ENCODE measurements around the gene MRPL49. TPM values are rescaled to one million over a fixed set of nuclear protein-coding genes. Genes with fewer than 3 reads are reported as not detected.

Gene MRPL49
- 23.5 TPM for polyA plus RNA-seq (ENCODE audit: insufficient read length)

DNA sequence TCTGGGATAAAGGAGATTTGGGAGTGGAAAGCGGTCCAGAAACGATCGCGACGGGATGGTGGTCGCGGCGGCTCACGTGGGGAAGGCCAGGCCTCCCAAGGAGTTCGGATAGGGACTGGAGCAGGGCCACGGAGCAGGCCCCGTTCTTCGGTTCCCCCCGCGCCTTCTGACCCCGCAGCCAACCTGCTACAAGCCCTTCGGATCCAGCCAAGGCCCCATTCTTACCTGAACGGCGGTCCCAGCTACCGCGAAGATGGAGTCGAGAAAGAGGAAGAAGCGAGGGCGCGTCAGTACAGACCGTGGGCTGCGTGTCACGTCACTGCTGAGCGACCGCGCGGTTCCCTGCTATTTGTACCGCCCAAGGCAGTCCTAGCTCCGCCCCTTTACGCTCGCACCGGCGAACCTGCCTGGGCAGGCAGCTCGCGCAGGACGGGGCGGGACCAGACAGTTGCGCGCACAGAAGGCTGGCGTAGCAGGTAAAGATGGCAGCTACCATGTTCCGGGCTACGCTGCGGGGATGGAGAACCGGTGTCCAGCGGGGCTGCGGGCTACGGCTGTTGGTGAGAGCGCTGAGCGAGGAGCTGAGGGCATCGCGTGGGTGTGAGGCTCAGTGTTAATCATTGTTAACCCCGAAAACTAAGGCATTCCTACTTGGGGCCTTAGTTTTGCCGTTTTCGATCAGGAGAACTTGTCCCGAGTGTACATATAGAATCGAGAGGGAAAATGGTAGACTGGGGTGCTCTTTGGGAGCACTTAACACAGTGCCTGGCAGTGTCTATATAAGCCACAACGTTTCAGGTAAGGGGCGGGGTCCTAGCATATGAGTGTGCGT lies at the start of gene MRPL49, which contains the start of gene FAU:
TSS of gene MRPL49 (plus strand) at position 457 of the 832 bp plus-strand sequence. CDS start at position 483, 26 bp downstream.
TSS of gene FAU (minus strand) at position 270 of the 832 bp plus-strand sequence. CDS start 321 bp downstream, outside the sequence.
- peak; percentile 97 for DNase-seq

DNA sequence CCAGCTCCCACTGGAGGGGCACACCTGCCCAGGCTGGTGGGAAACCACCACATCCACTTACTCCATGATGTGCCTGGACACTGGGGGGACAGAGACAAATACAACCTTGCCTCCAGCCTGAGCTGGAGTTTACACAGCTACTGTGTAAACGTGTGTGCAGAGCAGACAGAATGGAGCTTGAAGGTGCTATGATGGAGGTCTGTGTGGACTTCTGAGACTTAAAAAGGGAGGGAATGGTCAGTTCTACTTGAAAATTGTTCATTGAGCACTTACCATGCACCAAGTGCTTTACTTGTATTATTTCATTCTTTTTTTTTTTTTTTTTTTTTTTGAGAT lies 49.5 kb upstream of the MRPL49 start:
- DNase-seq = no peak

- no peak for DNase-seq
These were observed 44.7 kb upstream of the MRPL49 start for GRCh38 chr11:65077451-65077850.

- DNase-seq = no peak
These were observed 44.0 kb upstream of the MRPL49 start for GRCh38 chr11:65078151-65078550.

DNA sequence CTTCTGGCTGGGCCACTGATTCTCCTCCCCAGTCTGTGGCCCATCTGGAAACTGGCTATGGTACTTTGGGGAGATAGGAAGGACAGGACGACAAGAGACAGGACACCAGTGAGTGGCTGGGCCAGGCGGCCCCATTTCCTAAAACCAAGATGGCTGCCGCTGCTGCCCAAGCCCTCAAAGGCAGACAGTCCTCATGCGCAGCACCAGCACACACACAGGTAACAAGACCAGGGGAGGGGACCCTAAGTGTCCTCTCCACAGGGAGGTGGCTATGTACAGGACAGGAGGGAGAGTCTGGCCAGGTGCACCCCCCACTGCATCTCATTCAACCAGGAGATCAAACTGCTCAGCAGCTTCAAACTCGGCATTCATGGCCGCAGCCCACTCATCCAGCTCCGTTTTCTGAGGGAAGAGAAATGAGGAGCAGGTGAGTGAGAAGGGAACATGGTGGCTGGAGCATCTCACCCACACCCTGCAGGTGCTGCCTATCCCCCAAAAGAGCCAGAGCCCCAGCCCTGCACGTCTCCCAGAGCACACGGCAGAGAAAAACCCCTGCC lies 43.3 kb upstream of the MRPL49 start:
- no peak for DNase-seq

- no peak for DNase-seq
These were observed 38.8 kb upstream of the MRPL49 start for GRCh38 chr11:65083134-65083833.

DNA sequence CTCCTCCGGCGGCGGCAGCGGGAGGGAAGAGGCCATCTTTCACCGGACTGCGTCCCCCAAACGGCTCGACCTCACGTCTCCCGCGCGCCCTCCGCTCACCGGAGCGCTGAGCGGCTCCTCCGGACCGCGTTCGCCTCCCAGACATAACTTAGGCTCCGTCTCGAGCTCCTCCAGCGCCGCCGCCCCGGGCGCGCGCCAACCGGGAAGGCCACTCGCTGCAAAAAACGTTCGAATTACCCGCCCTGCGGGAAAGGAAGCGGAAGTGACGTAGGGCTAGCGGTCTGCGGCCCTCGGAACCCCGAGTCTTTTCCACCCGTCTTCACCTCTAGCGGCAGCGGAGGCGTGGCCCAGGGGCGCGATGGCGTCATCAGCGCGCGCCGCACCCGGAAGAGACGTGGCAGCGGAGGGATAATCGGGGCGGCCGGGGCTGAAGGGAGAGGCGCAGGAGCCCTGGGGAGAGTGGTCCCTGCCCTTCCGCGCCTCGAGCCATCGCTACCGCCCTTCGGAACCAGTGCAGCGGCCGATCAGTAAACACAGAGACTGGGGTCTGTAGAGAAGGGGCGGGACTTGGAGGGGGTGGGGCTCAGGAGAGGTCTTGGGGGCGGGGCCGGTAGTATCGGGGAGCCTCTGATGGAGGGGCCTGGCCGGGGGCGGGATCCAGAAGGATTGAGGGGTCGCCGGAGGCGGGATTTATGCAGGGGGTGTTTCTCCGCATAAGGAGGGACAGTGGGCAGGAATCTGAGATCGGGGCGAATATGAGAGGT lies 38.1 kb upstream of the MRPL49 start, which contains the start of the genes CDCA5 and ZFPL1:
TSS of gene CDCA5 (minus strand) at position 207 of the 764 bp plus-strand sequence. CDS start at position 145, 62 bp downstream.
TSS of gene ZFPL1 (plus strand) at position 389 of the 764 bp plus-strand sequence. CDS start 477 bp downstream, outside the sequence.
- peak; percentile 96 for DNase-seq

- no peak for DNase-seq
These were observed 37.3 kb upstream of the MRPL49 start for GRCh38 chr11:65084598-65085375.

- no peak for DNase-seq
These were observed 36.7 kb upstream of the MRPL49 start for GRCh38 chr11:65085446-65085845.

- no peak for DNase-seq
These were observed 35.3 kb upstream of the MRPL49 start for GRCh38 chr11:65086809-65087208.

DNA sequence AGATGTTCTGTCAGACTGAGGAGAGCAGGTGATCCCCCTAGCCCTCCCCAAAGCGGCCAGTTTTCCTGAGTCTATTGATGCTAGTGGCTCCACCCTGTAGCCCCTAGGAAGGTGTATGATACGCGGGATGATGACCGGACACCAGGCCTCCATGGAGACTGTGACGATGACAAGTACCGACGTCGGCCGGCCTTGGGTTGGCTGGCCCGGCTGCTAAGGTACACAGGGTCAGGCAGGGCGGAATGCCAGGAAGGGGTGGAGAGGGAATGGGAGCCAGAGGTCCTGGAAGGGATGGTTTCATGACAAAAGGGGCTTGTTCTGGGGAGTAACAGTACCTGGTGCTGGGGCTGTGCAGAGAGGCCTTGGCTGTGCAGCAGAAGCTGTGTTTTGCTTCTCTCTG lies 34.9 kb upstream of the MRPL49 start:
- DNase-seq = no peak

DNA sequence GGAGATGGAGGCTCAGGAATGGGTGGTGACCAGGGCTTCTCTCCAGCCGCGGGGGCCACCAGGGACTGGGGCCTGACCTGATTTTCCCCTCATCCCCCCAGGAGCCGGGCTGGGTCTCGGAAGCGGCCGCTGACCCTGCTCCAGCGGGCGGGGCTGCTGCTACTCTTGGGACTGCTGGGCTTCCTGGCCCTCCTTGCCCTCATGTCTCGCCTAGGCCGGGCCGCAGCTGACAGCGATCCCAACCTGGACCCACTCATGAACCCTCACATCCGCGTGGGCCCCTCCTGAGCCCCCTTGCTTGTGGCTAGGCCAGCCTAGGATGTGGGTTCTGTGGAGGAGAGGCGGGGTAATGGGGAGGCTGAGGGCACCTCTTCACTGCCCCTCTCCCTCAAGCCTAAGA lies 34.3 kb upstream of the MRPL49 start:
- no peak for DNase-seq

DNA sequence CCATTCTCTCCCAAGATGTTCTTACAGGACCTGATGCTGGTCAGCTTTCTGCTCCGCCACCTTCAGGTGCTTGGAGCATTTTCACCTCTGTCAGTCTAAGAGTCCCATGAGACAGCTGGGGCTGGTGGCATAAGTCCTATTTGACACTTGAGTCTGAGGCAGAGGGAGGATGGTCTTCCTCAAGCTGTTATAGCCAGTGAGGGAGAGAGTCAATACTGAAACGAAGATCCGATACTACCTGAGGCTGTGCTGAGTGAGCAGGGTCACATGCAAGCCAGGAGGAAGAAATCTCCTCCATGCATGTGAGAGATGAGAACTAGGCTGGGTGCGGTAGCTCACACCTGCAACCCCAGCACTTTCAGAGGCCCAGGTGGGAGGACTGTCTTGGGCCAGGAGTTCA lies 32.5 kb upstream of the MRPL49 start:
- DNase-seq = no peak

DNA sequence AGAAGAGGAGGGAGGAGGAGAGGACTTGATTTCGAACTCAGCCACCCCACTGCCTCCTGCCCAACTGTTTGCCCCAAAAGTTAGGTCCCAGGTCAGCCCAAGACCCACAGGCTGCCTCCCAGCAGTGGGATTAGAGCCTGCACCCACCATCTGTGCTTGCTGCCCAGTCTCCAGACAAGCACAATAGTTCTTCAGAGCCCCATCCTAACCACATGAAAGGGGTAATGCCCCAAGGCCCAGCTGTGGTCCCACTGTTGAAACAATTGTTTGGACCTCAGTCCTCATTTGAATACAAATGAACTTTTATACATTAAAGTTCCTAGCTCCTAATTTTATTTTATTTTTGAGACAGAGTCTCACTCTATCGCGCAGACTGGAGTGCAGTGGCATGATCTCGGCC lies 31.5 kb upstream of the MRPL49 start:
- no peak for DNase-seq

- no peak for DNase-seq
These were observed 26.7 kb upstream of the MRPL49 start for GRCh38 chr11:65095427-65095826.

GRCh38 chr11:65095974-65096806 lies 25.9 kb upstream of the MRPL49 start, which contains the start of gene VPS51:
Gene VPS51 (plus strand): TSS chr11:65096214. CDS start chr11:65096251, 37 bp downstream.
- peak; percentile 90 for DNase-seq

GRCh38 chr11:65096926-65097325 lies 25.2 kb upstream of the MRPL49 start:
- no peak for DNase-seq

- DNase-seq = no peak
These were observed 21.3 kb upstream of the MRPL49 start for GRCh38 chr11:65100674-65101350.

- no peak for DNase-seq
These were observed 19.7 kb upstream of the MRPL49 start for GRCh38 chr11:65102142-65103095.
